HepG2 (cell line): ENCODE measurements around the gene PLVAP. TPM values are rescaled to one million over a fixed set of nuclear protein-coding genes. Genes with fewer than 3 reads are reported as not detected.

Source experiments
- CHD4 ChIP-seq: fragments of 200-600 bp; sonication (generic); IDR thresholded peaks from 2 replicates; pipeline ENCODE4 v1.7.0; 2017; ENCODE audit warnings: mild to moderate bottlenecking, low read length, borderline replicate concordance
- KDM5B ChIP-seq: sonication (generic); formaldehyde crosslinking; IDR thresholded peaks from 2 replicates; pipeline ENCODE4 v1.4.0; 2020; ENCODE audit warnings: missing genetic modification reagents, mild to moderate bottlenecking, borderline replicate concordance
- LCORL ChIP-seq, 2 experiments: fragments of 450-650 bp in 1 of 2; sonication (generic) in 1 of 2; formaldehyde crosslinking in 1 of 2; IDR thresholded peaks; 2 replicates each; pipeline versions ENCODE4 v1.5.0 to v1.6.1; 2017 to 2020; ENCODE audit warnings: antibody characterized with exemption in 1 of 2, missing genetic modification reagents in 1 of 2
- NCOA5 ChIP-seq: sonication (generic); formaldehyde crosslinking; IDR thresholded peaks from 2 replicates; pipeline ENCODE4 v1.4.0; 2020; ENCODE audit warnings: missing genetic modification reagents
- NR2F2 ChIP-seq: IDR thresholded peaks from 2 replicates; pipeline ENCODE4 v1.6.1; 2012; ENCODE audit warnings: low read depth, inconsistent platforms, borderline replicate concordance
- XBP1 ChIP-seq: sonication (generic); formaldehyde crosslinking; IDR thresholded peaks from 2 replicates; pipeline ENCODE4 v1.5.0; 2020; ENCODE audit warnings: missing genetic modification reagents
- ZNF180 ChIP-seq: sonication (generic); formaldehyde crosslinking; IDR thresholded peaks from 2 replicates; pipeline ENCODE4 v1.4.0; 2020; ENCODE audit warnings: low read depth, missing genetic modification reagents, borderline replicate concordance
- ZNF264 ChIP-seq: sonication (generic); formaldehyde crosslinking; IDR thresholded peaks from 2 replicates; pipeline ENCODE4 v1.4.0; 2020; ENCODE audit warnings: missing genetic modification reagents
- ZNF460 ChIP-seq: sonication (generic); formaldehyde crosslinking; IDR thresholded peaks from 2 replicates; pipeline ENCODE4 v1.5.1; 2020; ENCODE audit warnings: missing genetic modification reagents, mild to moderate bottlenecking, borderline replicate concordance
- ZNF574 ChIP-seq: sonication (generic); formaldehyde crosslinking; IDR thresholded peaks from 2 replicates; pipeline ENCODE4 v1.4.0; 2020; ENCODE audit warnings: missing genetic modification reagents
- polyA plus RNA-seq, 8 experiments: library from polyadenylated mRNA; depleted of rRNA in 3 of 8; stranded (reverse) in 7 of 8; unstranded in 1 of 8; fragments of >200 nt; fragmentation: Illumina TruSeq in 4 of 8; extraction: Trizol in 4 of 8; gene quantifications; 2 replicates each; pipeline versions ENCODE4 v1.2.1 to v1.2.3, GENCODE V29; 2011 to 2016; ENCODE audit warnings: low read depth in 4 of 8, missing spikeins in 1 of 8, mixed read lengths in 1 of 8; ENCODE audit not compliant: insufficient read depth in 1 of 8
- total RNA-seq, 5 experiments: library from RNA; depleted of rRNA; stranded (reverse); fragments of >200 nt; fragmentation: Illumina TruSeq; extraction: Trizol; gene quantifications; 2 replicates each; pipeline ENCODE4 v1.2.3, GENCODE V29; 2016; ENCODE audit warnings: low read depth in 1 of 5
- TF ChIP-seq, protein P1 (sequence below): sonication (generic); formaldehyde crosslinking; IDR thresholded peaks from 2 replicates; pipeline ENCODE4 v1.4.0; 2020; ENCODE audit warnings: missing genetic modification reagents, mild to moderate bottlenecking, borderline replicate concordance
- TF ChIP-seq, protein P2 (sequence below): sonication (generic); formaldehyde crosslinking; IDR thresholded peaks from 2 replicates; pipeline ENCODE4 v1.4.0; 2020; ENCODE audit warnings: mild to moderate bottlenecking, missing genetic modification reagents
- TF ChIP-seq, protein P3 (sequence below): sonication (generic); formaldehyde crosslinking; IDR thresholded peaks from 2 replicates; pipeline ENCODE4 v1.4.0; 2020; ENCODE audit warnings: mild to moderate bottlenecking, missing genetic modification reagents
- TF ChIP-seq, protein P4 (sequence below): sonication (generic); formaldehyde crosslinking; conservative IDR thresholded peaks from 2 replicates; pipeline ENCODE4 v1.5.0; 2020; ENCODE audit warnings: missing genetic modification reagents
- TF ChIP-seq, protein P5 (sequence below): sonication (generic); formaldehyde crosslinking; IDR thresholded peaks from 2 replicates; pipeline ENCODE4 v1.4.0; 2020; ENCODE audit warnings: missing genetic modification reagents, borderline replicate concordance

Gene PLVAP
- total and polyA plus RNA-seq, 2 of the 13 experiments (the other 11 are each of a cell fraction or from before 2014, with no cell fraction given): 0.26 TPM; not detected in 1

DNA sequence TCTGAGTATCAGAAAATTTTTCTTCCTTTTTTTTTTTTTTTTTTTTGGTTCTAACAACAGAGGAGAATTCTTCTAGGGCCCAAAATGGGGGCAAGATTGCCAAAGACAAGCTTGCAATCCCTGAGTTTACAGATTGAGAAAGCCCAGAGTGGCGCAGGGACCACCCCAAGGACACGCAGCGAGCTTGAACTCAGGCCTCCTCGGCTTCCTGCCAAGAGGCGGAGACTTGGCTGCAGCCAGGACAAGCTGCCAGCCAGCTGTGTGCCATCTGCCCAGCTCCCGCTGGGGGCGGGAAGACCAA lies 72.0 kb downstream of the PLVAP start (continued):
- no peak for TF ChIP-seq ZNF574
- TF ChIP-seq CHD4: no peak; the same call in 1 of the 2 replicates
- TF ChIP-seq LCORL (IDR thresholded peaks at IDR 0.05): no peak
- 0 out of 2 replicates have a peak, but pooled peaks have one; percentile 1 for TF ChIP-seq LCORL (CRISPR knock-in tag; IDR thresholded peaks at IDR 0.05)
- TF ChIP-seq NR2F2: no peak
- no peak for TF ChIP-seq XBP1 (CRISPR knock-in tag)
- TF ChIP-seq, protein P1, sequence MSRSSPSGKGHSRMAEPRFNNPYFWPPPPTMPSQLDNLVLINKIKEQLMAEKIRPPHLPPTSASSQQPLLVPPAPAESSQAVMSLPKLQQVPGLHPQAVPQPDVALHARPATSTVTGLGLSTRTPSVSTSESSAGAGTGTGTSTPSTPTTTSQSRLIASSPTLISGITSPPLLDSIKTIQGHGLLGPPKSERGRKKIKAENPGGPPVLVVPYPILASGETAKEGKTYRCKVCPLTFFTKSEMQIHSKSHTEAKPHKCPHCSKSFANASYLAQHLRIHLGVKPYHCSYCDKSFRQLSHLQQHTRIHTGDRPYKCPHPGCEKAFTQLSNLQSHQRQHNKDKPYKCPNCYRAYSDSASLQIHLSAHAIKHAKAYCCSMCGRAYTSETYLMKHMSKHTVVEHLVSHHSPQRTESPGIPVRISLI: no peak
- peak; percentile 17; the same call in 1 of the 2 replicates for TF ChIP-seq KDM5B (CRISPR knock-in tag)
- no peak for TF ChIP-seq NCOA5 (CRISPR knock-in tag)
- TF ChIP-seq, protein P2, sequence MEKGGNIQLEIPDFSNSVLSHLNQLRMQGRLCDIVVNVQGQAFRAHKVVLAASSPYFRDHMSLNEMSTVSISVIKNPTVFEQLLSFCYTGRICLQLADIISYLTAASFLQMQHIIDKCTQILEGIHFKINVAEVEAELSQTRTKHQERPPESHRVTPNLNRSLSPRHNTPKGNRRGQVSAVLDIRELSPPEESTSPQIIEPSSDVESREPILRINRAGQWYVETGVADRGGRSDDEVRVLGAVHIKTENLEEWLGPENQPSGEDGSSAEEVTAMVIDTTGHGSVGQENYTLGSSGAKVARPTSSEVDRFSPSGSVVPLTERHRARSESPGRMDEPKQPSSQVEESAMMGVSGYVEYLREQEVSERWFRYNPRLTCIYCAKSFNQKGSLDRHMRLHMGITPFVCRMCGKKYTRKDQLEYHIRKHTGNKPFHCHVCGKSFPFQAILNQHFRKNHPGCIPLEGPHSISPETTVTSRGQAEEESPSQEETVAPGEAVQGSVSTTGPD (CRISPR knock-in tag): no peak
- TF ChIP-seq, protein P3, sequence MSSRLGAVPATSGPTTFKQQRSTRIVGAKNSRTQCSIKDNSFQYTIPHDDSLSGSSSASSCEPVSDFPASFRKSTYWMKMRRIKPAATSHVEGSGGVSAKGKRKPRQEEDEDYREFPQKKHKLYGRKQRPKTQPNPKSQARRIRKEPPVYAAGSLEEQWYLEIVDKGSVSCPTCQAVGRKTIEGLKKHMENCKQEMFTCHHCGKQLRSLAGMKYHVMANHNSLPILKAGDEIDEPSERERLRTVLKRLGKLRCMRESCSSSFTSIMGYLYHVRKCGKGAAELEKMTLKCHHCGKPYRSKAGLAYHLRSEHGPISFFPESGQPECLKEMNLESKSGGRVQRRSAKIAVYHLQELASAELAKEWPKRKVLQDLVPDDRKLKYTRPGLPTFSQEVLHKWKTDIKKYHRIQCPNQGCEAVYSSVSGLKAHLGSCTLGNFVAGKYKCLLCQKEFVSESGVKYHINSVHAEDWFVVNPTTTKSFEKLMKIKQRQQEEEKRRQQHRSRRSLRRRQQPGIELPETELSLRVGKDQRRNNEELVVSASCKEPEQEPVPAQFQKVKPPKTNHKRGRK (CRISPR knock-in tag): no peak
- no peak for TF ChIP-seq ZNF264 (CRISPR knock-in tag)
- no peak for TF ChIP-seq ZNF460 (CRISPR knock-in tag)
- TF ChIP-seq, protein P4, sequence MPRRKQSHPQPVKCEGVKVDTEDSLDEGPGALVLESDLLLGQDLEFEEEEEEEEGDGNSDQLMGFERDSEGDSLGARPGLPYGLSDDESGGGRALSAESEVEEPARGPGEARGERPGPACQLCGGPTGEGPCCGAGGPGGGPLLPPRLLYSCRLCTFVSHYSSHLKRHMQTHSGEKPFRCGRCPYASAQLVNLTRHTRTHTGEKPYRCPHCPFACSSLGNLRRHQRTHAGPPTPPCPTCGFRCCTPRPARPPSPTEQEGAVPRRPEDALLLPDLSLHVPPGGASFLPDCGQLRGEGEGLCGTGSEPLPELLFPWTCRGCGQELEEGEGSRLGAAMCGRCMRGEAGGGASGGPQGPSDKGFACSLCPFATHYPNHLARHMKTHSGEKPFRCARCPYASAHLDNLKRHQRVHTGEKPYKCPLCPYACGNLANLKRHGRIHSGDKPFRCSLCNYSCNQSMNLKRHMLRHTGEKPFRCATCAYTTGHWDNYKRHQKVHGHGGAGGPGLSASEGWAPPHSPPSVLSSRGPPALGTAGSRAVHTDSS (CRISPR knock-in tag): no peak
- TF ChIP-seq ZNF180 (CRISPR knock-in tag): no peak
- TF ChIP-seq, protein P5, sequence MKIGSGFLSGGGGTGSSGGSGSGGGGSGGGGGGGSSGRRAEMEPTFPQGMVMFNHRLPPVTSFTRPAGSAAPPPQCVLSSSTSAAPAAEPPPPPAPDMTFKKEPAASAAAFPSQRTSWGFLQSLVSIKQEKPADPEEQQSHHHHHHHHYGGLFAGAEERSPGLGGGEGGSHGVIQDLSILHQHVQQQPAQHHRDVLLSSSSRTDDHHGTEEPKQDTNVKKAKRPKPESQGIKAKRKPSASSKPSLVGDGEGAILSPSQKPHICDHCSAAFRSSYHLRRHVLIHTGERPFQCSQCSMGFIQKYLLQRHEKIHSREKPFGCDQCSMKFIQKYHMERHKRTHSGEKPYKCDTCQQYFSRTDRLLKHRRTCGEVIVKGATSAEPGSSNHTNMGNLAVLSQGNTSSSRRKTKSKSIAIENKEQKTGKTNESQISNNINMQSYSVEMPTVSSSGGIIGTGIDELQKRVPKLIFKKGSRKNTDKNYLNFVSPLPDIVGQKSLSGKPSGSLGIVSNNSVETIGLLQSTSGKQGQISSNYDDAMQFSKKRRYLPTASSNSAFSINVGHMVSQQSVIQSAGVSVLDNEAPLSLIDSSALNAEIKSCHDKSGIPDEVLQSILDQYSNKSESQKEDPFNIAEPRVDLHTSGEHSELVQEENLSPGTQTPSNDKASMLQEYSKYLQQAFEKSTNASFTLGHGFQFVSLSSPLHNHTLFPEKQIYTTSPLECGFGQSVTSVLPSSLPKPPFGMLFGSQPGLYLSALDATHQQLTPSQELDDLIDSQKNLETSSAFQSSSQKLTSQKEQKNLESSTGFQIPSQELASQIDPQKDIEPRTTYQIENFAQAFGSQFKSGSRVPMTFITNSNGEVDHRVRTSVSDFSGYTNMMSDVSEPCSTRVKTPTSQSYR (CRISPR knock-in tag): peak; percentile 36; the same call in 1 of the 2 replicates
